ENCODE data around the gene HOXC9. TPM values are rescaled to one million over a fixed set of nuclear protein-coding genes. Genes with fewer than 3 reads are reported as not detected.

HOXC9 gene
- total and polyA plus RNA-seq, 9 of the 15 experiments (the other 6 are each of a cell fraction or from before 2014, with no cell fraction given): 1.1 to 10.5 (median 9.3) TPM

DNA sequence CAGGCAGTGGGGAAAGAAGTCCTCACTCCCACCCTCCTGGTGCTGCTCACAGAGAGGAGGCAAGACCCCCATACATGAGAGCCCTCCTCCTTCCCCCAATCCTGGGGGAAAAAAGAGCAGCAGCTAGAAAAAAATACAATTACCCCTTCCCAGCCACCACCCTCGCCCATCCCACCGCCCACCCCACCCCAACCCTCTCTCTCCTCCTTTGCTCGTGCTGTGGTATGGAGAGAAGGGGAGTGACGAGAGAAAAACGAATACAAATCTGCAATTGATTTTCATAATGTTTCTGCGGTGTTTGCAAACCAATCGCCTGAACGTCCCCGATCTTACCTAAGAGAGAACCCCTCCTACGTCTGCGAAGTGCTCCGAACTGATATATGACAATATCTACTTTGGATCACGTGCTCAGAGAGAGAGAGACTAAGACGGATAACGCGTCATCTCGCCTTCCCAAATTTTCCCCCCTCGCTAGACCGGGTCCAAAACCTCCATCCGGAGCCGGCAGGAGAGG is 27.2 kb upstream of the HOXC9 start, which contains the start of gene HOXC11:
Gene HOXC11, plus strand, starts transcription at position 405 of the 514 bp plus-strand sequence. CDS start 116 bp downstream, outside the sequence.
- FAIRE-seq (no peak), ATAC-seq (no peak), DNase-seq (ENCODE audit: extremely low read depth in 1 of 4, low spot score in 3 of 4) (no peak)
- intact Hi-C loops (cut with micrococcal nuclease) (no loop called here), in situ Hi-C loops (cut with MboI) (no loop called here)
- Histone ChIP-seq H4K20me1 (replicated peaks; ENCODE audit: control insufficient read depth, insufficient read depth, low read length) (peaks cover 5% of the 10 kb centered on the region; the same call in 1 of the 2 replicates), H3K4me2 (ENCODE audit: insufficient read depth, low read length) (no peak within 1 kb of the TSS), H3K27ac (ENCODE audit: extremely low read depth, low read depth, low read length) (no peak within 1 kb of the TSS), H3K36me3 (ENCODE audit: control insufficient read depth, insufficient read depth, low read length) (no peaks in the 10 kb centered on the region), H3K4me1 (replicated peaks in 1 of 2; ENCODE audit: control insufficient read depth in 2 of 2, insufficient read depth in 2 of 2, low read length in 2 of 2) (peaks cover 0 to 25% of the 10 kb centered on the region in 2 experiments; a peak in 2 of 5 replicates), H2AFZ (ENCODE audit: low read depth, low read length) (no peak within 1 kb of the TSS), H3K9me1 (ENCODE audit: control insufficient read depth, insufficient read depth, low read length) (no peaks in the 10 kb centered on the region), H3K9me3 (replicated peaks; ENCODE audit: control insufficient read depth, insufficient read depth, low read depth, low read length) (no peaks in the 10 kb centered on the region), H3K27me3 (ENCODE audit: control insufficient read depth in 2 of 2, insufficient read depth in 2 of 2, low read length in 2 of 2) (peaks cover 61 to 82% of the 10 kb centered on the region in 2 experiments), H3K9ac (ENCODE audit: insufficient read depth in 1 of 2, low read depth in 2 of 2, low read length in 2 of 2) (no peak within 1 kb of the TSS), H3K4me3 (no peak within 1 kb of the TSS), H3K79me2 (ENCODE audit: control insufficient read depth, insufficient read depth, low read length) (no peaks in the 10 kb centered on the region)
- WGBS (ENCODE audit: insufficient coverage, low coverage, missing lambda C conversion rate): 12% methylated on average over 18 of the region's 21 CpGs
- POLR2A ChIA-PET: interaction anchor here (0.6 kb wide), 1 partner anchor 231 kb away, joined by 3 read pairs; no protein-coding TSS in a partner anchor
- TF ChIP-seq, protein P1, sequence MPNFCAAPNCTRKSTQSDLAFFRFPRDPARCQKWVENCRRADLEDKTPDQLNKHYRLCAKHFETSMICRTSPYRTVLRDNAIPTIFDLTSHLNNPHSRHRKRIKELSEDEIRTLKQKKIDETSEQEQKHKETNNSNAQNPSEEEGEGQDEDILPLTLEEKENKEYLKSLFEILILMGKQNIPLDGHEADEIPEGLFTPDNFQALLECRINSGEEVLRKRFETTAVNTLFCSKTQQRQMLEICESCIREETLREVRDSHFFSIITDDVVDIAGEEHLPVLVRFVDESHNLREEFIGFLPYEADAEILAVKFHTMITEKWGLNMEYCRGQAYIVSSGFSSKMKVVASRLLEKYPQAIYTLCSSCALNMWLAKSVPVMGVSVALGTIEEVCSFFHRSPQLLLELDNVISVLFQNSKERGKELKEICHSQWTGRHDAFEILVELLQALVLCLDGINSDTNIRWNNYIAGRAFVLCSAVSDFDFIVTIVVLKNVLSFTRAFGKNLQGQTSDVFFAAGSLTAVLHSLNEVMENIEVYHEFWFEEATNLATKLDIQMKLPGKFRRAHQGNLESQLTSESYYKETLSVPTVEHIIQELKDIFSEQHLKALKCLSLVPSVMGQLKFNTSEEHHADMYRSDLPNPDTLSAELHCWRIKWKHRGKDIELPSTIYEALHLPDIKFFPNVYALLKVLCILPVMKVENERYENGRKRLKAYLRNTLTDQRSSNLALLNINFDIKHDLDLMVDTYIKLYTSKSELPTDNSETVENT (CRISPR knock-in tag; IDR thresholded peaks at IDR 0.05): no peak
- TF ChIP-seq PHB (CRISPR knock-in tag; IDR thresholded peaks at IDR 0.05) (no peak), L3MBTL2 (IDR thresholded peaks at IDR 0.05) (no peak), CREM (IDR thresholded peaks at IDR 0.05; ENCODE audit: low read depth) (no peak), USF2 (CRISPR knock-in tag; IDR thresholded peaks at IDR 0.05) (peak; percentile 45; the same call in 1 of the 2 replicates), POLR3G (IDR thresholded peaks at IDR 0.05; ENCODE audit: extremely low read depth, insufficient read length, insufficient replicate concordance) (no peak), ZNF124 (CRISPR knock-in tag; IDR thresholded peaks at IDR 0.05) (no peak), ZNF263 (CRISPR knock-in tag; IDR thresholded peaks at IDR 0.05; ENCODE audit: borderline replicate concordance) (no peak), RERE (CRISPR knock-in tag; IDR thresholded peaks at IDR 0.05; ENCODE audit: borderline replicate concordance) (no peak), MCM5 (IDR thresholded peaks at IDR 0.05; ENCODE audit: low read depth) (no peak)
- TF ChIP-seq, protein P2, sequence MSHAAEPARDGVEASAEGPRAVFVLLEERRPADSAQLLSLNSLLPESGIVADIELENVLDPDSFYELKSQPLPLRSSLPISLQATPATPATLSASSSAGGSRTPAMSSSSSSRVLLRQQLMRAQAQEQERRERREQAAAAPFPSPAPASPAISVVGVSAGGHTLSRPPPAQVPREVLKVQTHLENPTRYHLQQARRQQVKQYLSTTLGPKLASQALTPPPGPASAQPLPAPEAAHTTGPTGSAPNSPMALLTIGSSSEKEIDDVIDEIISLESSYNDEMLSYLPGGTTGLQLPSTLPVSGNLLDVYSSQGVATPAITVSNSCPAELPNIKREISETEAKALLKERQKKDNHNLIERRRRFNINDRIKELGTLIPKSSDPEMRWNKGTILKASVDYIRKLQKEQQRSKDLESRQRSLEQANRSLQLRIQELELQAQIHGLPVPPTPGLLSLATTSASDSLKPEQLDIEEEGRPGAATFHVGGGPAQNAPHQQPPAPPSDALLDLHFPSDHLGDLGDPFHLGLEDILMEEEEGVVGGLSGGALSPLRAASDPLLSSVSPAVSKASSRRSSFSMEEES (CRISPR knock-in tag; IDR thresholded peaks at IDR 0.05): peak; percentile 36
- BruUV-seq (replicated peaks): no TSS peak
- CTCF ChIA-PET (ENCODE audit: low intra/inter-chr PET ratio): no interaction called here
